ENCODE results near the gene TXLNA.

TXLNA gene

GRCh38 chr1:32239337-32239736, 59.9 kb downstream of the TXLNA start:
- no peak for DNase-seq (ENCODE audit: low read depth)
- no peak overlapping the region for H3K4me3 ChIP-seq (ENCODE audit: low read depth, low read length)
- TF ChIP-seq CTCF (IDR thresholded peaks at IDR 0.05; ENCODE audit: insufficient read depth, low read depth, low read length, missing control alignments) = no peak

- no peak for DNase-seq (ENCODE audit: low read depth)
Measured at GRCh38 chr1:32239790-32240139, 60.3 kb downstream of the TXLNA start.

GRCh38 chr1:32240140-32240951, 60.9 kb downstream of the TXLNA start:
- peak; percentile 11 for TF ChIP-seq CTCF (IDR thresholded peaks at IDR 0.05; ENCODE audit: insufficient read depth, low read depth, low read length, missing control alignments)
- peak; percentile 44 for DNase-seq (ENCODE audit: low read depth)
- H3K4me3 ChIP-seq (ENCODE audit: low read depth, low read length) = peak overlapping the region; percentile 62

More at GRCh38 chr1:32239790-32240139, 60.3 kb downstream of the TXLNA start:
- H3K4me3 ChIP-seq (ENCODE audit: low read depth, low read length) = no peak overlapping the region
- TF ChIP-seq CTCF (IDR thresholded peaks at IDR 0.05; ENCODE audit: insufficient read depth, low read depth, low read length, missing control alignments) = no peak

- peak overlapping the region; percentile 62 for H3K4me3 ChIP-seq (ENCODE audit: low read depth, low read length)
- TF ChIP-seq CTCF (IDR thresholded peaks at IDR 0.05; ENCODE audit: insufficient read depth, low read depth, low read length, missing control alignments) = no peak
- DNase-seq (ENCODE audit: low read depth) = peak; percentile 37
Measured at GRCh38 chr1:32241001-32241763, 61.7 kb downstream of the TXLNA start.

GRCh38 chr1:32242341-32242851, 62.9 kb downstream of the TXLNA start:
- H3K4me3 ChIP-seq (ENCODE audit: low read depth, low read length) = no peak overlapping the region
- peak; percentile 49 for DNase-seq (ENCODE audit: low read depth)
- no peak for TF ChIP-seq CTCF (IDR thresholded peaks at IDR 0.05; ENCODE audit: insufficient read depth, low read depth, low read length, missing control alignments)

GRCh38 chr1:32246888-32247273, 67.4 kb downstream of the TXLNA start, which contains the start of gene FAM167B:
Gene FAM167B, plus strand, starts transcription at chr1:32247222. Its CDS starts 200 bp downstream, at chr1:32247422.
- DNase-seq (ENCODE audit: low read depth) = no peak
- no peak within 1 kb of the TSS for H3K4me3 ChIP-seq (ENCODE audit: low read depth, low read length)
- no peak for TF ChIP-seq CTCF (IDR thresholded peaks at IDR 0.05; ENCODE audit: insufficient read depth, low read depth, low read length, missing control alignments)

All from GM12865 (cell line).